ENCODE measurements around the gene FILIP1L. TPM values are rescaled to one million over a fixed set of nuclear protein-coding genes. Genes with fewer than 3 reads are reported as not detected.

Gene FILIP1L
- total and polyA plus RNA-seq, 2 donors (not counting 1 experiment from before 2014, with no cell fraction given) = 0.32 to 0.48 TPM

DNA sequence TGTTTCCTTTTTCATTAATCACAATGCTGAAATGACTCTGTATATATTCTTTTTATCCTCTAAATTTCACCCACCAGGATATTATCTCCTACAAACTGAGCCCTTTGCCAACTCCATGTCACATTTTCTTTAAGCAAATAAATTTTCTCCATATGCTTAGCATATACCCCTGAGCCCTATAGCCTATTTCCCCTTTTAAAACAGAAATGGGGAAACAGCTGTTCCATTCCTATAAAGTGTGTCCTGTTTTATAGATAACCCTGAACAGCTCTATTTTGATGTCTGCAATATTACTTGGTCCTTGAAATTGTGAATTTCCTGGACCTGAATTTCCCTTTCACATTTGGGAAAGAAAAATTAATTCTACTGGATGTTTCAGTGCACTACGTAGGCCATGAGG lies 15.6 kb upstream of the FILIP1L start:
- no peak overlapping the region for H3K4me2 ChIP-seq (replicated peaks; ENCODE audit: low read depth, low read length, poor library complexity, severe bottlenecking)
- intact Hi-C loops (cut with micrococcal nuclease) = no loop called here
- no CpG with 5 or more reads among the region's 1 CpG for WGBS (ENCODE audit: insufficient coverage)

GRCh38 chr3:100128565-100128964 lies 14.3 kb upstream of the FILIP1L start:
- H3K4me3 ChIP-seq (ENCODE audit: control extremely low read depth in 1 of 5, extremely low read depth in 1 of 5, insufficient read depth in 1 of 5, low read depth in 2 of 5, low read length in 4 of 5) = no peak overlapping the region
- Mint-ChIP-seq H3K27ac (no peak overlapping the region), H3K4me3 (no peak overlapping the region), H3K27me3 (no peaks in the 10 kb centered on the region), H3K4me1 (no peaks in the 10 kb centered on the region), H3K9me3 (ENCODE audit: insufficient read depth) (no peaks in the 10 kb centered on the region)
- no peak overlapping the region for H2AFZ ChIP-seq (ENCODE audit: insufficient read depth, low read depth, low read length, poor library complexity, severe bottlenecking)
- ATAC-seq (ENCODE audit: low read depth) (no peak), DNase-seq (no peak)
- H3K79me2 ChIP-seq (ENCODE audit: control insufficient read depth, insufficient read depth, low read length) = no peaks in the 10 kb centered on the region
- ChIA-PET CTCF (no interaction called here), POLR2A (no interaction called here)
- H3K4me1 ChIP-seq (ENCODE audit: control insufficient read depth in 2 of 2, insufficient read depth in 2 of 2, low read length in 2 of 2) = no peaks in the 10 kb centered on the region
- H4K20me1 ChIP-seq (ENCODE audit: control insufficient read depth, insufficient read depth, low read length, poor library complexity, severe bottlenecking) = no peaks in the 10 kb centered on the region
- H3K27ac ChIP-seq (ENCODE audit: low read length in 2 of 2) = no peak overlapping the region
- no peaks in the 10 kb centered on the region for H3K36me3 ChIP-seq (replicated peaks in 1 of 2; ENCODE audit: control extremely low read depth in 1 of 2, control insufficient read depth in 1 of 2, extremely low read depth in 1 of 2, insufficient read depth in 2 of 2, low read length in 1 of 2)
- H3K9me3 ChIP-seq (ENCODE audit: control extremely low read depth in 1 of 3, control insufficient read depth in 2 of 3, insufficient read depth in 1 of 3, low read length in 2 of 3) = no peaks in the 10 kb centered on the region
- TF ChIP-seq, protein P1, sequence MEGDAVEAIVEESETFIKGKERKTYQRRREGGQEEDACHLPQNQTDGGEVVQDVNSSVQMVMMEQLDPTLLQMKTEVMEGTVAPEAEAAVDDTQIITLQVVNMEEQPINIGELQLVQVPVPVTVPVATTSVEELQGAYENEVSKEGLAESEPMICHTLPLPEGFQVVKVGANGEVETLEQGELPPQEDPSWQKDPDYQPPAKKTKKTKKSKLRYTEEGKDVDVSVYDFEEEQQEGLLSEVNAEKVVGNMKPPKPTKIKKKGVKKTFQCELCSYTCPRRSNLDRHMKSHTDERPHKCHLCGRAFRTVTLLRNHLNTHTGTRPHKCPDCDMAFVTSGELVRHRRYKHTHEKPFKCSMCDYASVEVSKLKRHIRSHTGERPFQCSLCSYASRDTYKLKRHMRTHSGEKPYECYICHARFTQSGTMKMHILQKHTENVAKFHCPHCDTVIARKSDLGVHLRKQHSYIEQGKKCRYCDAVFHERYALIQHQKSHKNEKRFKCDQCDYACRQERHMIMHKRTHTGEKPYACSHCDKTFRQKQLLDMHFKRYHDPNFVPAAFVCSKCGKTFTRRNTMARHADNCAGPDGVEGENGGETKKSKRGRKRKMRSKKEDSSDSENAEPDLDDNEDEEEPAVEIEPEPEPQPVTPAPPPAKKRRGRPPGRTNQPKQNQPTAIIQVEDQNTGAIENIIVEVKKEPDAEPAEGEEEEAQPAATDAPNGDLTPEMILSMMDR (IDR thresholded peaks at IDR 0.05) = no peak
- TF ChIP-seq EZH2 (IDR thresholded peaks at IDR 0.05; ENCODE audit: borderline replicate concordance, insufficient read depth, low read depth, low read length, poor library complexity, severe bottlenecking) = no peak
- WGBS (ENCODE audit: insufficient coverage) = 67% methylated on average over 1 of the region's 5 CpGs
- H3K4me2 ChIP-seq (replicated peaks; ENCODE audit: low read depth, low read length, poor library complexity, severe bottlenecking) = no peak overlapping the region
- H3K27me3 ChIP-seq (replicated peaks in 1 of 4; ENCODE audit: control extremely low read depth in 1 of 4, control insufficient read depth in 3 of 4, insufficient read depth in 4 of 4, low read length in 3 of 4) = no peaks in the 10 kb centered on the region
- H3K9ac ChIP-seq (ENCODE audit: low read length) = no peak overlapping the region
- intact Hi-C loops (cut with micrococcal nuclease) = no loop called here

More for the DNA sequence above, 15.6 kb upstream of the FILIP1L start:
- POLR2A ChIA-PET = no interaction called here
- Mint-ChIP-seq H3K27ac (no peak overlapping the region), H3K9me3 (ENCODE audit: insufficient read depth) (no peaks in the 10 kb centered on the region), H3K4me3 (no peak overlapping the region), H3K4me1 (no peaks in the 10 kb centered on the region), H3K27me3 (no peaks in the 10 kb centered on the region)
- Histone ChIP-seq H3K27me3 (replicated peaks in 1 of 4; ENCODE audit: control extremely low read depth in 1 of 4, control insufficient read depth in 3 of 4, insufficient read depth in 4 of 4, low read length in 3 of 4) (no peaks in the 10 kb centered on the region), H3K27ac (ENCODE audit: low read length in 2 of 2) (no peak overlapping the region), H2AFZ (ENCODE audit: insufficient read depth, low read depth, low read length, poor library complexity, severe bottlenecking) (no peak overlapping the region), H3K9ac (ENCODE audit: low read length) (no peak overlapping the region), H3K9me3 (ENCODE audit: control extremely low read depth in 1 of 3, control insufficient read depth in 2 of 3, insufficient read depth in 1 of 3, low read length in 2 of 3) (no peaks in the 10 kb centered on the region), H4K20me1 (ENCODE audit: control insufficient read depth, insufficient read depth, low read length, poor library complexity, severe bottlenecking) (no peaks in the 10 kb centered on the region), H3K36me3 (replicated peaks in 1 of 2; ENCODE audit: control extremely low read depth in 1 of 2, control insufficient read depth in 1 of 2, extremely low read depth in 1 of 2, insufficient read depth in 2 of 2, low read length in 1 of 2) (no peaks in the 10 kb centered on the region), H3K4me3 (ENCODE audit: control extremely low read depth in 1 of 5, extremely low read depth in 1 of 5, insufficient read depth in 1 of 5, low read depth in 2 of 5, low read length in 4 of 5) (no peak overlapping the region), H3K79me2 (ENCODE audit: control insufficient read depth, insufficient read depth, low read length) (no peaks in the 10 kb centered on the region), H3K4me1 (ENCODE audit: control insufficient read depth in 2 of 2, insufficient read depth in 2 of 2, low read length in 2 of 2) (no peaks in the 10 kb centered on the region)
- CTCF ChIA-PET = interaction anchor here (0.5 to 1.2 kb wide), 2 partner anchors 21 to 298 kb away, joined by 3 to 4 read pairs; no protein-coding TSS in a partner anchor
- ATAC-seq (ENCODE audit: low read depth) = no peak
- TF ChIP-seq EZH2 (IDR thresholded peaks at IDR 0.05; ENCODE audit: borderline replicate concordance, insufficient read depth, low read depth, low read length, poor library complexity, severe bottlenecking) = no peak
- TF ChIP-seq, protein P1 (IDR thresholded peaks at IDR 0.05) = no peak
- no peak for DNase-seq

Data from B cell (primary cell).